GM23338 (cell line): ENCODE data around the gene TEX14. TPM values are rescaled to one million over a fixed set of nuclear protein-coding genes. Genes with fewer than 3 reads are reported as not detected.

ENCODE experiments used
- CREB1 ChIP-seq: fragments of 250-450 bp; sonication (Bioruptor Pico); IDR thresholded peaks from 2 replicates; pipeline ENCODE4 v1.5.0; 2020; ENCODE audit warnings: low read depth, mild to moderate bottlenecking, moderate library complexity
- REST ChIP-seq: IDR thresholded peaks from one replicate; pipeline ENCODE4 v1.6.1; 2018; ENCODE audit warnings: antibody characterized with exemption; ENCODE audit not compliant: unreplicated experiment
- STAT1 ChIP-seq: IDR thresholded peaks from one replicate; pipeline ENCODE4 v1.6.1; 2016; ENCODE audit warnings: antibody characterized with exemption; ENCODE audit not compliant: unreplicated experiment
- ZNF114 ChIP-seq: fragments of 250-450 bp; sonication (Bioruptor Pico); IDR thresholded peaks from 2 replicates; pipeline ENCODE4 v1.5.0; 2020; ENCODE audit warnings: mild to moderate bottlenecking, moderate library complexity
- polyA plus RNA-seq: library from polyadenylated mRNA; unstranded; fragments of >200 nt; fragmentation: Nextera tagmentation; extraction: Ambion mirVana; gene quantifications from 2 replicates; pipeline ENCODE4 v1.2.1, GENCODE V29; 2016
- total RNA-seq: library from RNA; depleted of rRNA; stranded (reverse); fragments of >200 nt; shearing (Covaris generic); gene quantifications from 2 replicates; pipeline ENCODE4 v1.2.3, GENCODE V29; 2014
- TF ChIP-seq, protein P1 (sequence below): fragments of 250-450 bp; sonication (Bioruptor Pico); IDR thresholded peaks from 2 replicates; pipeline ENCODE4 v1.5.0; 2020; ENCODE audit warnings: mild to moderate bottlenecking, moderate library complexity
- TF ChIP-seq, protein P2 (sequence below): IDR thresholded peaks from 2 replicates; pipeline ENCODE4 v1.6.1; 2016; ENCODE audit warnings: antibody characterized with exemption

TEX14 gene
- total and polyA plus RNA-seq, 2 experiments from 2014 or later: 0.80 to 2.6 TPM

DNA sequence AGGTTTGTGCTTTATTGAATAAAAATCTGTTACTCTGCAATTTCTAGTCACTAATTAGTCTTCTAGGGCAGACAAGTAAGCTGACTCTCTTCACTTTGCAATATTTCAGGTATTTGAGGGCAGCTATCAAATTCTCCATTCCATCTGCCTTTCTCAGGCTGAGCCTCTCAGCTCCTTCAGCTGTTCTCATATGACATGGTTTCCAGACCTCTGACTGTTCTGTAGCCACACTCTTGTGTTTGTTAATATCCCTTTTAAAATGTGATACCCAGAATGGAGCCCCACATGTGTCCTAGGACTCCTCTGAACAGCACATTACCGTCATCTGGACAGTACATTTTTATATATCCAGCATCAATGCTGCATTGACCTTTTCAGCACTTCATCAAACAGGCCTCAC, 131.3 kb downstream of the TEX14 start (continued):
- TF ChIP-seq, protein P1, sequence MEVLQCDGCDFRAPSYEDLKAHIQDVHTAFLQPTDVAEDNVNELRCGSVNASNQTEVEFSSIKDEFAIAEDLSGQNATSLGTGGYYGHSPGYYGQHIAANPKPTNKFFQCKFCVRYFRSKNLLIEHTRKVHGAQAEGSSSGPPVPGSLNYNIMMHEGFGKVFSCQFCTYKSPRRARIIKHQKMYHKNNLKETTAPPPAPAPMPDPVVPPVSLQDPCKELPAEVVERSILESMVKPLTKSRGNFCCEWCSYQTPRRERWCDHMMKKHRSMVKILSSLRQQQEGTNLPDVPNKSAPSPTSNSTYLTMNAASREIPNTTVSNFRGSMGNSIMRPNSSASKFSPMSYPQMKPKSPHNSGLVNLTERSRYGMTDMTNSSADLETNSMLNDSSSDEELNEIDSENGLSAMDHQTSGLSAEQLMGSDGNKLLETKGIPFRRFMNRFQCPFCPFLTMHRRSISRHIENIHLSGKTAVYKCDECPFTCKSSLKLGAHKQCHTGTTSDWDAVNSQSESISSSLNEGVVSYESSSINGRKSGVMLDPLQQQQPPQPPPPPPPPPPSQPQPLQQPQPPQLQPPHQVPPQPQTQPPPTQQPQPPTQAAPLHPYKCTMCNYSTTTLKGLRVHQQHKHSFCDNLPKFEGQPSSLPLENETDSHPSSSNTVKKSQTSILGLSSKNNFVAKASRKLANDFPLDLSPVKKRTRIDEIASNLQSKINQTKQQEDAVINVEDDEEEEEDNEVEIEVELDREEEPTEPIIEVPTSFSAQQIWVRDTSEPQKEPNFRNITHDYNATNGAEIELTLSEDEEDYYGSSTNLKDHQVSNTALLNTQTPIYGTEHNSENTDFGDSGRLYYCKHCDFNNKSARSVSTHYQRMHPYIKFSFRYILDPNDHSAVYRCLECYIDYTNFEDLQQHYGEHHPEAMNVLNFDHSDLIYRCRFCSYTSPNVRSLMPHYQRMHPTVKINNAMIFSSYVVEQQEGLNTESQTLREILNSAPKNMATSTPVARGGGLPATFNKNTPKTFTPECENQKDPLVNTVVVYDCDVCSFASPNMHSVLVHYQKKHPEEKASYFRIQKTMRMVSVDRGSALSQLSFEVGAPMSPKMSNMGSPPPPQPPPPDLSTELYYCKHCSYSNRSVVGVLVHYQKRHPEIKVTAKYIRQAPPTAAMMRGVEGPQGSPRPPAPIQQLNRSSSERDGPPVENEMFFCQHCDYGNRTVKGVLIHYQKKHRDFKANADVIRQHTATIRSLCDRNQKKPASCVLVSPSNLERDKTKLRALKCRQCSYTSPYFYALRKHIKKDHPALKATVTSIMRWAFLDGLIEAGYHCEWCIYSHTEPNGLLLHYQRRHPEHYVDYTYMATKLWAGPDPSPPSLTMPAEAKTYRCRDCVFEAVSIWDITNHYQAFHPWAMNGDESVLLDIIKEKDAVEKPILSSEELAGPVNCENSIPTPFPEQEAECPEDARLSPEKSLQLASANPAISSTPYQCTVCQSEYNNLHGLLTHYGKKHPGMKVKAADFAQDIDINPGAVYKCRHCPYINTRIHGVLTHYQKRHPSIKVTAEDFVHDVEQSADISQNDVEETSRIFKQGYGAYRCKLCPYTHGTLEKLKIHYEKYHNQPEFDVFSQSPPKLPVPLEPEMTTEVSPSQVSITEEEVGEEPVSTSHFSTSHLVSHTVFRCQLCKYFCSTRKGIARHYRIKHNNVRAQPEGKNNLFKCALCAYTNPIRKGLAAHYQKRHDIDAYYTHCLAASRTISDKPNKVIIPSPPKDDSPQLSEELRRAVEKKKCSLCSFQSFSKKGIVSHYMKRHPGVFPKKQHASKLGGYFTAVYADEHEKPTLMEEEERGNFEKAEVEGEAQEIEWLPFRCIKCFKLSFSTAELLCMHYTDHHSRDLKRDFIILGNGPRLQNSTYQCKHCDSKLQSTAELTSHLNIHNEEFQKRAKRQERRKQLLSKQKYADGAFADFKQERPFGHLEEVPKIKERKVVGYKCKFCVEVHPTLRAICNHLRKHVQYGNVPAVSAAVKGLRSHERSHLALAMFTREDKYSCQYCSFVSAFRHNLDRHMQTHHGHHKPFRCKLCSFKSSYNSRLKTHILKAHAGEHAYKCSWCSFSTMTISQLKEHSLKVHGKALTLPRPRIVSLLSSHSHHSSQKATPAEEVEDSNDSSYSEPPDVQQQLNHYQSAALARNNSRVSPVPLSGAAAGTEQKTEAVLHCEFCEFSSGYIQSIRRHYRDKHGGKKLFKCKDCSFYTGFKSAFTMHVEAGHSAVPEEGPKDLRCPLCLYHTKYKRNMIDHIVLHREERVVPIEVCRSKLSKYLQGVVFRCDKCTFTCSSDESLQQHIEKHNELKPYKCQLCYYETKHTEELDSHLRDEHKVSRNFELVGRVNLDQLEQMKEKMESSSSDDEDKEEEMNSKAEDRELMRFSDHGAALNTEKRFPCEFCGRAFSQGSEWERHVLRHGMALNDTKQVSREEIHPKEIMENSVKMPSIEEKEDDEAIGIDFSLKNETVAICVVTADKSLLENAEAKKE (CRISPR knock-in tag): no peak
- TF ChIP-seq STAT1 (no peak), CREB1 (CRISPR knock-in tag) (no peak), REST (no peak), ZNF114 (CRISPR knock-in tag) (no peak)
- TF ChIP-seq, protein P2, sequence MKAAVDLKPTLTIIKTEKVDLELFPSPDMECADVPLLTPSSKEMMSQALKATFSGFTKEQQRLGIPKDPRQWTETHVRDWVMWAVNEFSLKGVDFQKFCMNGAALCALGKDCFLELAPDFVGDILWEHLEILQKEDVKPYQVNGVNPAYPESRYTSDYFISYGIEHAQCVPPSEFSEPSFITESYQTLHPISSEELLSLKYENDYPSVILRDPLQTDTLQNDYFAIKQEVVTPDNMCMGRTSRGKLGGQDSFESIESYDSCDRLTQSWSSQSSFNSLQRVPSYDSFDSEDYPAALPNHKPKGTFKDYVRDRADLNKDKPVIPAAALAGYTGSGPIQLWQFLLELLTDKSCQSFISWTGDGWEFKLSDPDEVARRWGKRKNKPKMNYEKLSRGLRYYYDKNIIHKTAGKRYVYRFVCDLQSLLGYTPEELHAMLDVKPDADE: no peak
